Spleen (tissue), 7 donors: Measurements from ENCODE around the gene KRT73.

Source experiments
- POLR2A ChIP-seq, 3 donors: fragments of 450-650 bp; IDR thresholded peaks; one replicate each; pipeline ENCODE4 v1.5.1; 2017; ENCODE audit warnings: antibody characterized with exemption in 3 of 3, mild to moderate bottlenecking in 1 of 3
- TF ChIP-seq, protein P1 (sequence below), 11 experiments: fragments of 200-600 bp in 7 of 11; fragments of 450-650 bp in 4 of 11; sonication (generic) in 4 of 11; IDR thresholded peaks in 8 of 11; conservative IDR thresholded peaks in 3 of 11; 1 replicate in 7 of 11; 2 replicates in 4 of 11; pipeline versions ENCODE4 v1.4.0 to v1.8.0; 2016 to 2021; ENCODE audit warnings: antibody characterized with exemption in 11 of 11, inconsistent platforms in 4 of 11, mild to moderate bottlenecking in 1 of 11
- donor health status: DM: no; HTN: no; CAD: no; lungs with moderate emphysema.
- donor health status: DM: no; HTN: no; CAD: no.
- donor health status: DM: no; HTN: no; CAD: no.

DNA sequence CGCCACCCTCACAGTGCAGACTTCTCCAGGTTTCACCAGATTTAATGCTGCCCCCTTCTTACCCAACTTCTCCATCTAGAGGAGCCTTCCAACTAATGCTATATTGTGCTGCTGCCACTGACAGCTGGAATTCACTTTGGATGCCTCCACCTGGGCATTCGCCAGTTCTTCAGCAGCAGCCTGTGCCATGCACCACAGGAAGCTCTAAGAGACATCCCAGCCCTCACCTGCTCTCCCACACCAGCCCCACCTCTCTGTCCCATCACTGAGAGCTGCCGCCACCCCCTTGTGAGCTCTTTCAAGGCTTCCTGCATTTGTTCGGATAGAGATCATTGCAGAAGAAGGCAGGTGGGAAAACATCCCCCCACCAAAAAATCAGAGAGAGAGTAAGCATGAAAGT, 38.3 kb upstream of the KRT73 start:
- no peak for TF ChIP-seq POLR2A (IDR thresholded peaks at IDR 0.05)
- TF ChIP-seq, protein P1, sequence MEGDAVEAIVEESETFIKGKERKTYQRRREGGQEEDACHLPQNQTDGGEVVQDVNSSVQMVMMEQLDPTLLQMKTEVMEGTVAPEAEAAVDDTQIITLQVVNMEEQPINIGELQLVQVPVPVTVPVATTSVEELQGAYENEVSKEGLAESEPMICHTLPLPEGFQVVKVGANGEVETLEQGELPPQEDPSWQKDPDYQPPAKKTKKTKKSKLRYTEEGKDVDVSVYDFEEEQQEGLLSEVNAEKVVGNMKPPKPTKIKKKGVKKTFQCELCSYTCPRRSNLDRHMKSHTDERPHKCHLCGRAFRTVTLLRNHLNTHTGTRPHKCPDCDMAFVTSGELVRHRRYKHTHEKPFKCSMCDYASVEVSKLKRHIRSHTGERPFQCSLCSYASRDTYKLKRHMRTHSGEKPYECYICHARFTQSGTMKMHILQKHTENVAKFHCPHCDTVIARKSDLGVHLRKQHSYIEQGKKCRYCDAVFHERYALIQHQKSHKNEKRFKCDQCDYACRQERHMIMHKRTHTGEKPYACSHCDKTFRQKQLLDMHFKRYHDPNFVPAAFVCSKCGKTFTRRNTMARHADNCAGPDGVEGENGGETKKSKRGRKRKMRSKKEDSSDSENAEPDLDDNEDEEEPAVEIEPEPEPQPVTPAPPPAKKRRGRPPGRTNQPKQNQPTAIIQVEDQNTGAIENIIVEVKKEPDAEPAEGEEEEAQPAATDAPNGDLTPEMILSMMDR (IDR thresholded peaks at IDR 0.05 in 8 of 11, conservative IDR thresholded peaks at IDR 0.05 in 3 of 11), result no peak
